ENCODE data around the gene CREB3L2.
"Not testable (repeated sequence)": the region's sequence is repeated elsewhere in the genome, so short reads cannot be mapped to it uniquely, and the experiment has no call there.

CREB3L2 gene

DNA sequence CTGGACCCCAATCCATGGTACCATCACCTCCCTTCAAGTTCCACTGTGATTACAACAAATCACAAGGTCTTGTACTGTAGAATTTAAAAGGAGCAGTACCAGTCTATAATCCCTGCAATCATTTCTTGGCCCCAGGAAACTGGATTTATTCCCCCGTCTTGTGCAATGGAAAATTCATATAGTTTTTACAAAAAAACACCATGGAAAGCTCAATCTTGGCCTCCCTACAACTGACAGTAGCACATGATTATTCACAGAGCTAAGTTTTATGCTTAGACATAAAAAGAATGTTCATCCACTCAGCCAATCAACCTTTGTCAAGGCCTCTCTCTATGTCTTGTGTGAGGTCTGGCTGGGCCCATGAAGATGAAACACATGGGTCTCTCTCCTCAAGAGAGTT, 165.3 kb downstream of the CREB3L2 start:
- no peak for DNase-seq (ENCODE audit: low read depth)

GRCh38 chr7:137836113-137836509, 165.8 kb downstream of the CREB3L2 start:
- DNase-seq (ENCODE audit: low read depth) = no peak

- no peak for DNase-seq (ENCODE audit: low read depth)
These were observed 166.3 kb downstream of the CREB3L2 start for GRCh38 chr7:137835486-137836112.

DNA sequence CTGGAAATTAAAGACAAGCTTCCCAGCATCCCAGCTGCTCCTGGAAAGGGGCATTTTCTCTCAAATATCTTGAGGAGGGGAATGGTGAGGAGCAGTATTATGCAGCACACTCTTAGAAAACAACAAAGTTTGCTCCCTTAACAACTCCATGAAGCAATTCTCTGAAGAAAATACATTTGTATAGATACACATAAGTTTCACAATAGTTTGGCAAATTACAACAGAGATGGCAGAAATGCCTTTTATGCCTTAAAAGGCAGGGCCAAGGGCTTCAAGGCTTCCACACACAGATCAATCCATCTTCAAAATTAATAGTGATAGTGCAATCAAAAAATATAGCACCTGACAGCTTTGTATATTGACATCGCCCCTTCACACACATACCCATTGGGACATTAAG, 167.3 kb downstream of the CREB3L2 start:
- DNase-seq (ENCODE audit: low read depth) = no peak

- DNase-seq (ENCODE audit: low read depth) = not testable (repeated sequence)
These were observed 168.9 kb downstream of the CREB3L2 start for GRCh38 chr7:137832990-137833389.

DNA sequence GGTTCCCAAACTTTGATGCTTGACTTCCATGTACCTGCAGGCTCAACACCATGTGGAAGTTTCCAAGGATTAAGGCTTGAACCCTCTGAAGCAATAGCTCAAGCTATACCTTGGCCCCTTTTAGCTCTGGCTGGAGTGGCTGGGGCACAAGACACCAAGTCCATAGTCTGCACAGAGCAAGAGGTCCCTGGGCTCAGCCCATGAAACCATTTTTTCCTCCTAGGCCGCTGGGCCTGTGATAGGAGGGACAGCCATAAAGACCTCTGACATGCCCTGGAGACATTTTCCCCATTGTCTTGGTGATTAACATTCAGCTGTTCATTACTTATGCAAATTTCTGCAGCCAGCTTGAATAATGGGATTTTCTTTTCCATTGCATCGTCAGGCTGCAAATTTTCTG, 169.5 kb downstream of the CREB3L2 start:
- DNase-seq (ENCODE audit: low read depth) = no peak

DNA sequence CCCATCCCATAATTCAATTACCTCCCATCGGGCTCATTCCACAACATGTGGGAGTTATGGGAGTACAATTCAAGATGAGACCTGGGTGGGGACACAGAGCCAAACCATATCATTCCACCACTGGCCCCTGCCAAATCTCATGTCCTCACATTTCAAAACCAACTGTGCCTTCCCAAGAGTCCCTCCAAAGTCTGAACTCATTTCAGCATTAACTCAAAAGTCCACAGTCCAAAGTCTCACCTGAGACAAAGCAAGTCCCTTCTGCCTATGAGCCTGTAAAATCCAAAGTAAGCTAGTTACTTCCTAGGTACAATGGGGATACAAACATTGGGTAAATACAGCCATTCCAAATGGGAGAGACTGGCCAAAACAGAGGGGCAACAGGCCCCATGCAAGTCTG, 170.3 kb downstream of the CREB3L2 start:
- not testable (repeated sequence) for DNase-seq (ENCODE audit: low read depth)

DNA sequence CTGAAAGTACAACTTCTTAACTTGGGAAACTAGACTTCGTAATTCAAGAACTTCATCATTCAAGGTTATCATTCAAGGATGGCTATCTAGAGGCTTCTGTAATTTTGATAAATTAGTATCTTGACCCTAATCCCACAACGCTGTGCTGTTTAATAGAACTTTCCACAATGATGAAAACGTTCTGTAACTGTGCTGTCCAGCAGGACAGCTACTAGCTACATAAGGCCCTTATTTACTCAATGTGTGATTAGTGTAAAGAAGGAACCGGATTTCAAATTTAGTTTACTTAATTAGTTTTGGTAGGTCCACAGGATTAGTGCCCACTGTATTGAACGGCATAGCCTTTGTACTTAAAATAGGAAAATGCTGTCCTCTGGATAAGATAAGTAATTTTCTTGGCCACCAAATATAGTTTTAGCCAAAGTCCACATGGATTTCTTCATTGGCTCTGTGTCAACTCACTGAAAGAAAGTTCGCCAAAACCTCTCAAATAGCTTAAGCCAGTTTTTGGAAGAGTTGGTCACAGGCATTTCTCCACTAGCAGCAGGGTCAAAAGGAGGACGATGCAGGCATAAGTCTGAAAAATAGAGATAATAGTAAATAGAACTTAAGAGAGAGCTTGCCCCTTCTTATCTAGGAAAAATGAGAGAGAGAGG, 172.4 kb downstream of the CREB3L2 start:
- no peak for DNase-seq (ENCODE audit: low read depth)

DNA sequence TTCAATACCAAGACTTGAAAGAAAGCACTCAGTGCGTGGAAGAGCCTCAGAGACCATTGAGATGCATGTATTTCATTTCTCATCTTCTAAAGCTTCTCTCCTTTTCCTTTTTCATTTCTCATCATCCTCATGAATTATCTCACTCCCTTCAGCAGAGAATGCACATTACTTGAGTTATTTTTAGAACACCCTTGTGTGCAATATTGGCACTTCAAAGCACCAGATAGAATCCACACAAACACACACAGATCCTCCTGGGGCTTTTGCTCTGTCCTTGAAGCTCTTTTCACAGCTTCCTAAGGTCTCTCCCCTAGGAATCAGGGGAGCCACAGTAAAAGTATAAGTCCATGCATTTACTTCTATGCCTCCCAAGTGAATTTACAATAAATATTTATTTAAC, 173.4 kb downstream of the CREB3L2 start:
- no peak for DNase-seq (ENCODE audit: low read depth)

DNA sequence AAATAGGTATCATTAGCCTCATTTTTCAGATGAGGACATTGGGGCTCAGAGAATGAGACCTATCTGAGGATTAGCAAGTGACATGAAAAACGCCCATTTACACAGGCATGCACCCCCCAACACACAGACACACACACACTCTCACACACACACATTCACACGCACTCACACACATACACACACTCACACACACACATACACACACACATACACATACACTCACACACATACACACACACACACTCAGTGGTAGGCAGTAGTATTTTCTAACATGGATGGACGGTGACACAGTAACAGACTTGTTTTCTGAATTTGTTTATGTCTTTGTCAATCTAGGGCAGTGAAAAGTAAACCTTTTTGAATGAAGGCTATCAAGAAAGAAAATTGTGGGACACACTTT, 176.4 kb downstream of the CREB3L2 start:
- DNase-seq (ENCODE audit: low read depth) = no peak
